Stimulated activated CD4-positive, alpha-beta T cell treated with anti-CD3 and anti-CD28 coated beads, Interleukin-2, amount 100 ng/mL, for 48 hours (primary cell): Measurements from ENCODE around the gene EXOC4.
"Not testable (repeated sequence)": the region's sequence is repeated elsewhere in the genome, so short reads cannot be mapped to it uniquely, and the experiment has no call there.

Experiments
- DNase-seq, 2 donors: peaks; one replicate each; pipeline ENCODE4 v3.0.0-alpha.2; 2020

Gene EXOC4

DNA sequence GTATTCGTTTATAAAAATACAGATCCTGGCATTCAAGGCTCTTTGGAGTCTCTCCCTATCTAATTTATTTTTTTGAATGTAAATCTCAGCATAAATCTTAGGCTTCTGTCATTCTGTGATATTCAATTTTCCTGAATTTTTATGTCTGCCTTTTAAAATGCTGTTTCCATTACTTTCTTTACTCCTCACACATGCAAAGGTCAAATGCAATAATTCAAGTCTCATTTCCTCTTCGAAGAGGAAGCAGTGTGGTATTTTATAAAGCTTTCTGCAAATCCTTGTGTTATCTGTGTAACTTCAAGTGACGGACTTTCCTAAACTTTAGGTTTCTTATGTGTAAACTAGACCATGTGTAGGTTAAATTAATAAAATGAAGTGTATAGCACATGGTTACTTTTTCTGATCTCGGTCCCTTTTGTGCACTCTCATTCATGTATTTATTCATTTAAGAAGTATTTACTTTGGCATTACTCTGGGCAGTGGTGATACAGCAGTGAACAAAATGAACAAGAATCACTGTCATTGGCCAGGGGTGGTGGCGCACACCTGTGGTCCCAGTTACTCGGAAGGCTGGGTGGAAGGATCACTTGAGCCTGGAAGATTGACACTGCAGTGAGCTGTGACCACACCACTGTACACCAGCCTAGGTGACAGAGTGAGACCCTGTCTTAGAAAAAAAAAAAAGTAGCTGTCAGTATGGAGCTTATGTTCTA is 332.2 kb downstream of the EXOC4 start:
- DNase-seq, result no peak

- DNase-seq, result no peak
These were observed 333.4 kb downstream of the EXOC4 start for GRCh38 chr7:133586253-133586652.

DNA sequence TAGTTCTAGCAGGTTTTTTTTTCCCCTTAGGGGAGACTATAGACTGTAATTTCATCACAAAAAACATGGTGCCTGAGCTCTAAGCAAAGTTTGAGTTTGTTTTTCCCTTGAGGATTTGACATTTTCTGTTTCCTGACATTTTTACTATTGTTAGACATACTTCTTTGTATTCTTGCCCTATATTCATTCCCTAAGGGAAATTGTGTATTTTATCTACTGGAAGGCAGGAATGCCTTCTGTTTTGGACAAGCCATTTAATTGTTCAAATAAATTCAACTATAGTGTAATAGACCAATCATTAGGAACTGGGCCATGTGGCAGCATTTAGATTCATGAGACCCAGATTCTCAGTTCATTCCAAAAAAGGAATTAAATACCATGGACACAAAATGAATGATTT is 335.0 kb downstream of the EXOC4 start:
- no peak for DNase-seq

- DNase-seq, result no peak
These were observed 337.9 kb downstream of the EXOC4 start for GRCh38 chr7:133590795-133591194.

DNA sequence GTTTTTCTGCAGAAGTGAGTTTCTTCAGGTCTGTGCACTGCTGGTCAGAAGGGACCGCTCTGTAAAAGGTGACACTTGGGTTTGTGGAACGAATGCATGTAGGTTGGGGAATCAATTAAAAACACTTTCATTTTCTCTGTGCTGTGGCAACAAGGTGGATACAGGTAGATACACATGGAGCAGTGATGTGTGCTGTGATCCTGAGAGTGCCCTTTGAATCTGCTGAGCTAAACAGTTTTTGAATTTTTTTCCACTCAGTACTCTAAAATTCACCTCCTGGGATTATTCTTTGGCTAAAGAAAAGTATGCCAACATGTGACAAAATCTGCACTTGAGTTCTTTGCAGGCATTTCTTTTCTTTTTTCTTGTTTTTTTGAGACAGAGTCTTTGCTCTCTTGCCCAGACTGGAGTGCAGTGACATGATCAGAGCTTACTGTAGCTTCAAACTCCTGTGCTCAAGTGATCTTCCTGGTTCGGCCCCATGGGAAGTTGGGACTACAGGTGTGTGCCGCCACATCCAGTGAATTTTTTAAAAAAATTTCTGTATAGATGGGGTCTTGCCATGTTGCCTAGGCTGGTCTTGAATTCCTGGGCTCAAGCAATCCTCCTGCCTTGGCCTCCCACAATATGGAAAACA is 338.9 kb downstream of the EXOC4 start:
- DNase-seq, result no peak

DNA sequence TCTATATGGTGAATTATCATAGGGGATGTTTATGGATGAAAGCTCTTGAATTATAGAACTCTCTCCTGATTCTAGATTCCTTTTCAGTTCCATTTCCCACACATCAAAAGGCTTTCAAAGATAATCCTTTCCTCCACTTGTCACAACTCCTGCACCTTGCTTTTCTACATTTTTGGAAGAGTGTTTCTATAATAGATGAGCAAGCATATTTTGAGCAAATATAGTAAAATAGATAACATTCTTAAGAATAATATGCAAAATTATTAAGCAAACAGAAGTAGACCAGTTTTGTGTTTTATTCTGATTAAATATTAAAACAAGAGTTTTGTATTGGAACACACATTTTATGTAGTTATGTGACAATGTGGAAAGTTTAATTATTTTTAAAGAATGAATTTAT is 340.7 kb downstream of the EXOC4 start:
- no peak for DNase-seq

DNA sequence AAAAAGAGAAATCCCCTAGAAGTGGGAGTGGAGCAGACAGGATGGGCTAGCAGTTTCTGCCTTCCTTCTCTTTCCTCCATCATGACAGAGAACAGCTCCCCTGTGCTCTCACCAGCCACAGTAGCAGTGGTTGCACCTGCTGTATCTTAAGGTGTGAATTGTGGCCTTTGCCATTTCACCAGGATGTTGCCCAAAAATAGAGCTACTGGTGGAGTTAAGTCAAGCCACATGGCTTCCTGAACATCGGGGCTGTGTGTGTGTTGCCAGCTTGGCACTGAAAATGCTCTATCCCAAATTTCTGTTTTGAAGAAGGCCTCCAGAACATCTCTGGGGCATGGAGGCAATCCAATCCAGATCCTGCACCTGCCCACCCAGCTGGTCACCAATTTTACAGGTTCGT is 348.7 kb downstream of the EXOC4 start:
- DNase-seq, result no peak

DNA sequence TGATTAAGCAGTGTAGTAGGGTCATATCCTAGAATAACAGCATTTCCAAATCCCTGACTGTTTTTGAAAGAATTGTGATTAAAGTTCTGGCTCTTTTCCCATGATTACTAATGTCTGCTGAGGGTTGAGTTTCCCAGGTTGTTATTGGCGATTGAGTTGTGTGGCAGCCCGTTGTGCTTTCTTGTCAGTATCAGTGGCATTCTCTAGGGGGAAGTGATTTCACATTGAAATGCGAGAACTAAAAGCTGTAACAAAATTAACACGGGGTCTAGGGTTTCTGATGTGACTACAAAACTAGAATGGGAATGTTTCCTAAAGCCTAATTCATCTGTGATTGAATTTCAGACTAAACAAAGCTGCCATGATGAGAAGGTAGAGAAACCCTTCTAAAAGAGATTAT is 349.4 kb downstream of the EXOC4 start:
- no peak for DNase-seq

- DNase-seq, result no peak
These were observed 354.1 kb downstream of the EXOC4 start for GRCh38 chr7:133606991-133607390.

GRCh38 chr7:133609806-133610205 is 356.9 kb downstream of the EXOC4 start:
- no peak for DNase-seq

GRCh38 chr7:133611955-133612354 is 359.1 kb downstream of the EXOC4 start:
- no peak for DNase-seq

GRCh38 chr7:133613250-133613790 is 360.4 kb downstream of the EXOC4 start:
- no peak for DNase-seq

- no peak for DNase-seq
These were observed 361.4 kb downstream of the EXOC4 start for GRCh38 chr7:133614251-133614650.

GRCh38 chr7:133618970-133619369 is 366.1 kb downstream of the EXOC4 start:
- no peak for DNase-seq

- DNase-seq, result no peak
These were observed 366.6 kb downstream of the EXOC4 start for GRCh38 chr7:133619491-133619890.

DNA sequence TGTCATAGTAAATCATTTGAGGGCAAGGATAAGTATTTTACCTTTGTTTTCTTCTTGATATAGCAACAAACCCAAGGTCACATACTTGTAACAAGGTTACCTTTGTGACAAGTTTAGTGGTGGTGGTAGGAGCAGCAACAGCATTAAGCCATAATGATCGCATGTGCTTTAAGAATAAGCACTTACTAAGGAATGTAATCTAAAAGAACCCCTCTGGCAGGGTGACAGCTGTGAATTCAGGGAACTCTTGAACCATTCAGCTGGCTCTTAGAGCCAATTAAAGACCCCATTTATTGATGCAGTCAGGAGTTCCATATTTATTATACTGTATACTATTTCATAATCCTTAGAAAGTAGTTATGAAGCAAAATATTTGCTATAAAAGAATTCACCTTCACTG is 370.8 kb downstream of the EXOC4 start:
- no peak for DNase-seq

GRCh38 chr7:133625046-133625445 is 372.2 kb downstream of the EXOC4 start:
- no peak for DNase-seq

DNA sequence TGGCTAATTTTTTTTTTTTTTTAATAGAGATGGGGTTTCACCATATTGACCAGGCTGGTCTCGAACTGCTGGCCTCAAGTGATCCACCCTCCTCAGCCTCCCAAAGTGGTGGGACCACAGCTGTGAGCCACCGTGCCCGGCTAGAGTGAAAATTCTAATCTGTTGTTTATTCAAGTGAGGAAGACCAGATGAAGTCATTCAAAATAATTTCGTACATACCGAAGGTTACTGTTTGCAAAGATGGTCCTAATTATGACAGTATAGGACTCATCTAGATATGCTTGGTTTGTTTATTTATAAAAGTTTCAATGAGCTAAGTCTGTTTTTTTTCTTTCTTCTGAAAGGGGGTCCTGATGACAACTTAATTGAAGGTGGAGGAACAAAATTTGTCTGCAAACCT is 376.8 kb downstream of the EXOC4 start:
- no peak for DNase-seq

- DNase-seq, result no peak
These were observed 380.2 kb downstream of the EXOC4 start for GRCh38 chr7:133633055-133633454.

DNA sequence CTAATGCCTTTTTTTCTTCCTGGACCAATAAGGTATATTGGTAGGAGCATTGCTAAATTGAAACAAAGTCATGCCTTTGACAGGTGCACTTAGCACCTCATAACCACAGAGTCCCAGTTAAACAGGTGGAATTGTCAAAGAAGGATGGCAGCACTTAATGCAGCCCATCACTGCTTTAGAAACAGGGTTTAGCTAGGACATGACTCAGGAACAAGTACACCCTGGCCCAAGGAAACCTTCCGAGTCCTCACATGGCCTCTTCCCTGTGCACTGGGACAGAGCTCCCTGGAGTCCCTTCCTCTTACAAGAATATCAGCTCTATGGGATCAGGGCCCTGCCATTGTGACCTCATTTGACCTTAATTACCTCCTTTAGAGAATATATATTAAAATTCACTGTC is 382.7 kb downstream of the EXOC4 start:
- DNase-seq, result no peak

- no peak for DNase-seq
These were observed 386.0 kb downstream of the EXOC4 start for GRCh38 chr7:133638857-133639256.

DNA sequence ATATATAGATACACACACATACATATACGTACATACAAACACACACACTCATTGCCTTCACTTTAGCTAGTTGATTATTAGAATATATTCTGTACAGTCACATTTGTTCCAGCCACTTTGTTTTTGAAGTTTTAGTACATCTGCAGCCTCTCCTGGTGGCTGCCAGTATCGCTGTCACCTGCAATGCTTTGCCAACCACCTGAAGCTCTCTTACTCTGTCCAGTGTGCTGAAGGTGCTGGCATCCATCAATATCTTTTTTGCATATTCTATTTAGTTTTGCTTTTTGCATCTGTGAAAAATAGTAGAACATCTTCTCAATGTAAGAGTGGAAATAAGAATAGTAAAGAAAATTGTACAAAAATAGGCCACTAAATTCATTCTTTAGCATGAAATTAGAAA is 388.6 kb downstream of the EXOC4 start:
- DNase-seq, result no peak

GRCh38 chr7:133642907-133643306 is 390.0 kb downstream of the EXOC4 start:
- DNase-seq, result no peak

DNA sequence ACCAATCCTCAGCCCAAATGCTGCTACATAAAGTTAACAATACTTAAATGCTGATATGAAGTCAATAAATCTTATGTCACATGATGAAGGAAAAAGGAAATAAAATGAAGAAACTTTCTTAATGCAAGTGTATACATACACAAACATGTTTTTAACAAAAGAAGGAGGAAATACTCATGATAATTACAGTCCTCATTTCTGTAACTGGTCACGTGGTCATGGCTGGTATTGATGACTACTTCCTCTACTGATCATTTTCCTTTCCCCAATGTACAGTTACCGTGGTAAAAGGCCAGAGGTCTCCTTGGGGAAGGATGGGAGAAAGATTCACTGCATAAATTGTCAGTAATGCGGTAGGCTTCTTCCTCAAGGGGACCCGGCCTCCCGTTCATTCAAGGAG is 390.8 kb downstream of the EXOC4 start:
- DNase-seq, result not testable (repeated sequence)
